NT2/D1 (cell line): ENCODE data around the gene TMEM233.

Experiments used
- SUZ12 ChIP-seq: IDR thresholded peaks from 2 replicates; pipeline ENCODE4 v1.6.1; 2011; ENCODE audit not compliant: insufficient read length, insufficient read depth; ENCODE audit errors: extremely low read depth
- YY1 ChIP-seq: IDR thresholded peaks from 2 replicates; pipeline ENCODE4 v1.6.1; 2011; ENCODE audit not compliant: insufficient read length, insufficient read depth
- ZNF274 ChIP-seq: IDR thresholded peaks from 2 replicates; pipeline ENCODE4 v1.6.1; 2011; ENCODE audit warnings: mild to moderate bottlenecking, low read depth, low read length

DNA sequence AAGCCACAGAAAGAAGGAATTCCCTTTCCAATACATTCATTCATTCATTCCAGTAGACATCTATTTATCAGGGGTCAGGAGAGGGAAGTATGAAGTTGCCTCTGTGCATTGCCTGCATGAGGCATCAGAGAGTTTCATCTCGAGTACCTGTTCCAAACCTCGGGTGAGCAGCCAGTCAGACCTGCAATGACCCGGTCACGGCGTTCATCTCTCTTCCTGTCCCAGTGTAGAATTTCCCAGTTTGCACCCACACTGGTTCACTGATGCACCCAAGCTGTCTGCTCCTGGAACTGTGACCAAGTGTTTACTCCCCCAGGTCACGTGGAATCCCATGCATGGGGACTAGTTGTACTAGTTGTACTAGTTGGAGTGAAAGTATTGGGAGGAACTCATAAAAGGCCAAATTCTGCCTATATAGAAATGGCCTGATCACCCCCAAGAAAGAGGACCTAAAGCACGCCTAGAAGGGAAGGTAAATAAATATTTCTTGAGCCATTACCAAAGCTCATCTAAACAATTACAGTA is 52.0 kb downstream of the TMEM233 start:
- TF ChIP-seq SUZ12 (no peak), ZNF274 (no peak), YY1 (no peak)
